ENCODE results near the gene DMRT3.

- TF ChIP-seq MEF2D (tag; conservative IDR thresholded peaks at IDR 0.05; ENCODE audit: low read depth) (no peak), RNF2 (IDR thresholded peaks at IDR 0.05) (no peak), POLR2H (tag; IDR thresholded peaks at IDR 0.05; ENCODE audit: low read depth) (no peak), CTCF (IDR thresholded peaks at IDR 0.05 in 2 of 3, conservative IDR thresholded peaks at IDR 0.05 in 1 of 3; ENCODE audit: insufficient read depth in 2 of 3, low read depth in 1 of 3, low read length in 3 of 3) (no peak), ZBTB33 (CRISPR knock-in tag; IDR thresholded peaks at IDR 0.05) (no peak), NFYB (IDR thresholded peaks at IDR 0.05; ENCODE audit: extremely low read depth, insufficient read length) (no peak), ZNF592 (IDR thresholded peaks at IDR 0.05) (no peak), HOMEZ (CRISPR knock-in tag; IDR thresholded peaks at IDR 0.05) (no peak), TSHZ1 (CRISPR knock-in tag; IDR thresholded peaks at IDR 0.05) (no peak), YY1 (IDR thresholded peaks at IDR 0.05; ENCODE audit: borderline replicate concordance in 1 of 3, control insufficient read depth in 1 of 3, extremely low read depth in 1 of 3, insufficient read depth in 3 of 3, insufficient read length in 1 of 3, insufficient replicate concordance in 2 of 3, low read depth in 1 of 3, low read length in 2 of 3) (no peak), NFE2 (IDR thresholded peaks at IDR 0.05; ENCODE audit: low read depth) (no peak)
These were observed 49.8 kb downstream of the DMRT3 start for GRCh38 chr9:1026219-1026618.

All from K562 (cell line).